SH-SY5Y (cell line): ENCODE results near the gene PEX16.

ENCODE experiments used
- GATA2 ChIP-seq: IDR thresholded peaks from 2 replicates; pipeline ENCODE4 v1.6.1; 2011; ENCODE audit warnings: mild to moderate bottlenecking, low read depth, low read length
- GATA3 ChIP-seq: IDR thresholded peaks from 2 replicates; pipeline ENCODE4 v1.6.1; 2011; ENCODE audit warnings: low read depth, mild to moderate bottlenecking, low read length, moderate library complexity

PEX16 gene

DNA sequence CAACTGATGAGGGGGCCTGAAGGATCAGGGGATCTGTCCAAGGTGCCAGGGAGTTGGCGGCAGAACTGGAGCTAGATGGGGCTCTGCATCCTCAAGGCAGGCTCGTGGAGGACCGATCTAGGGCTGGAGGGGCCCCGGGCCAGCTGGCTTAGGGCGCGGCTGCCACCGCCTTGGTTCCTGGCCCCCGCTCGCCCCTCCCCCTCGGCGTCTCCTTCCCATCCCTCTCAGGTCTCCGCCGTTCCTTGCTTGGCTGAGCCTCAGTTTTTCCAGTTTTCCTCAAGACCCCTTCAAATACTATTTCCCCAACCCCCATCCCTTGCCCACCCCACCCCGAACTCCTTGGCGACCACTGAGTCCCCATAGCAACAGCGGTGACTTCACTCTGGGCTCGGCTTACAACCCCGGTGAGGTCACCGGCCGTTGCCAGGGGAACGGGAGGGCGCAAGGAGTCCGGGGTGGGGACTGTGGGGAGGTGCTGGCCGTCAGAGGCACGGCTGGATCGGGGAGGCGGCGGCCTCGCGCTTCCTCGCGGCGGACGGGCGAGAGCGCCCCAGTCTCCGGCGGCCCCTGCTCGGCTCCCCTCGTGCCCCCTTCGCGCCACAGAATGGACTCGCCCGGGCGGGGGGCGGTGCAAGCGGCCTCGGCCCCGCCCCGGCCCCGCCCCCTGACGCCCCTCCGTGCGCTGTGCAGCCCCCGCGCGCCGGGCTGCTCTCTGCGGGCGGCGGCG, 18.1 kb downstream of the PEX16 start:
- no peak for TF ChIP-seq GATA2
- no peak for TF ChIP-seq GATA3

GRCh38 chr11:45899086-45899447, 18.6 kb downstream of the PEX16 start:
- TF ChIP-seq GATA2 (no peak), GATA3 (no peak)

DNA sequence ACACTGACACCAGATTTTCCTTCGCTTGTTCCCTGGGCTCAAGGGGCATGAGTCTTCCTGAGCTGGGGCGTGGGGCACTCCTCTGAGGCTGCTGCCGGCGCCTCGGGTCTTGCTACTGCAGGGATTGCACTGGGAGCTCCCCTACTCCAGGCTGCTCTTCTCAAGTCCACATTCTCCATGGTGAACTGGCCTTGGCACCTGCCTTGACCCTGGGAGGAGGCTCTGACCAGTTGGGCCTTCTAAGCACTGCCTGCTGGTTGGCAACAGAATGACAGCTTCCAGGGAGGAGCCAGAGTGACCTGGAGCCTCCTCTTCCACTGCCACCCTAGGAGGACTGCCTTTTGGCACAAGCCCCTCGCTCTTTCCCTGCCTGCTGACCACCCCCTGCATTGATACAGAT, 20.1 kb downstream of the PEX16 start:
- TF ChIP-seq GATA2 = no peak
- TF ChIP-seq GATA3 = no peak

DNA sequence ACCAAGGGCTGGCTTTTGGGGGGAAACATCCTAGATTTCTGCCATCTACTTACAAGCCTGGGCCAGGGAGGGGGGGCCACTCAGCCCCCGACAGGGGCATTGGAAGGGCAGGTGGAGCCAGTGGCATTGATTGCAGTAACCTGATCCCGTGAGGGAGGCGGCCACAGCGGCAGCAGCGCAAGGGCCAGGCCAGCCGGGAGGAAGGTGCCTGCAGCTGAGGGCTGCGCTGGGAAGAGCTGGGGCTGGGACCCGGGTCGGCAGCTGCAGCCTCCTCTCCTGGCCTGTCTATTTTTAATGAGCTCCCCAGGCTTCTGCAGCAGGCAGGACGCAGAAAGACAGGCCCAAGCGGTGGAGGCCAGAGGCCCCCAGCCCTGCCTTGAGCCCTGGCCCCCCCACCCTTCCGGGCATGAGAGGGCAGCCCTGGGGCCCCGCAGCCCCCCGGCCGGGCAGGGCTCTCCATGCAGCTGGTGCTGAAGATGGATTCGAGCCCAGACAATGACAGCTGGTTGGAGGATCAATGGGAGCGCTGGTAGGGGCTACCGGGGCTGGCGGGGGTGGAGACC, 21.2 kb downstream of the PEX16 start:
- TF ChIP-seq GATA3 = no peak
- TF ChIP-seq GATA2 = no peak

GRCh38 chr11:45895553-45896259, 22.0 kb downstream of the PEX16 start:
- no peak for TF ChIP-seq GATA2

GRCh38 chr11:45894555-45895247, 23.0 kb downstream of the PEX16 start:
- TF ChIP-seq GATA3 (no peak), GATA2 (no peak)

DNA sequence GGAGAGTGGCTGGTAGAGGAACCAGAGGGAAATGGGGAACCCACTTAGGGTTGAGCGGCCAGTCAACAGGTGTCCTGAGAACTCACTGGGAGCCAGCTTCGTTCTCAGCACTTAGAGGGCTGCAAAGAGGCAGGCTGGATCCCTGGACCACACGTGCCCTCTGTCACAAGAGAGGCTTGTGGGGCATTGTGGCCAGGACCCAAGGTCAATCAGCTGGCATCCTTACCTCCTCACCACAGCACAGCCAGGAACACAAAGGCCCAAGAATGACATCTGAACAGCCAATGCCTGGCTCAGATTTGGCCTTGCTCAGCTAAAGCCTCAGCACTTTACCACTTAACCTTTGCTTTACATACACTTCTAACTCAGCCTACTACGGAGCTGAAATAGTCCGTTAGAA, 24.8 kb downstream of the PEX16 start:
- TF ChIP-seq GATA2 = no peak
- TF ChIP-seq GATA3 = no peak

- TF ChIP-seq GATA3 (no peak), GATA2 (no peak)
These were observed 26.7 kb downstream of the PEX16 start for GRCh38 chr11:45890886-45891550.

DNA sequence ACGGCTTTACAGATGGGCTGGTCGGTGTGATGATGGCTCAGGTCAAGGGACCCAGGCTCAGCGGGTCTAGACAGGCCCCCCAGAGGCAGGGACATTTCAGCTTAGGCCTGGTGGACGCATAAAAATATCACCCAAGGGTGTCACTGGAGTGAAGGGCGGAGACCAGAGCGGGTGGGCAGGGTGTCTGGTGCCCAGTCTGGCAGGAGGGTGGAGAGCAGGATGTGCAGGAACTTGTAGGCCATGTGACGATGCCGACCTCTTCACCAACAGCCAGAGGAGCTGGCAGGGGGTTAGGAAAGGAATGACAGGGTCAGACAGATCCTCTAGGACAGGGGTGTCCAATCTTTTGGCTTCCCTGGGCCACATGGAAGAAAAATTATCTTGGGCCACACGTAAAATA, 27.7 kb downstream of the PEX16 start:
- TF ChIP-seq GATA3 (no peak), GATA2 (no peak)

DNA sequence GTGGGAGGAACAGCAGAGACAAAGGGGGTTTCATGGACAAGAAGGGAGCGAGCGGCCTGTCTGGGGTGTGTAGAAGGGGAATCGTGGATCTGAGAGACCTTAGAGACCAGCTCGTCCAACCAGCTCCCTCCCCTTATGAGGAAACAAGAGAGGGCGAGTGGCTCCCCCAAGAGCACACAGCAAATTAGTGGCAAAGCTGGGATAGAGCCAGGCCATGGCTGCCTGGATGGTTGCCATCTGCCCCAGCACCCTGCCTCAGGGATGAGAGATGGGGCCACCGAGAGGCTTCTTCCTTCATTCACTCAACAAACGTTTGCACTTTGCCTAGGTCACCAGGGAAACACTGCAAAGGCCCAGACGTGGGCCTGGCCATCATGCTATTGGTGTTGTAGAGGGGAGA, 28.1 kb downstream of the PEX16 start:
- TF ChIP-seq GATA2 (no peak), GATA3 (no peak)

DNA sequence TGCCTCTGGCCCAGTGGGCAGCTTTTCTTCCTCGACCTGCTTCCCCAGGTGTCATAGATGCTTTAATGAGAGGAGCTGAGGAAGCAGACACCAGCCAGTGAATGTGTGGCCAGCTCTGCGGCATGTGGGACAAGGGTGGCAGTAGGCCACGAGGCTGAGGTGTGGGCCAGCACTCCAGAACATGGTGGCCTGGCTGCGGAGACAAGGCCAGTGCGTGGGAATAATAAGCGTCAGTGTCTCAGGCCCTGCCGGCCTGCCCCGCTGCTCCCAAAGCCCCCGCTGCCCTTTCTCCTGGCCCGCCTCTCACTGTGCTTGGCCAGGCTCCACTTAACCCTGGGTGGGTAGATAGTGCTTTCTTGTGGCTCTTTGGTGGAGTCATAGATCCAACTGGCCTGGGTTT, 30.1 kb downstream of the PEX16 start:
- no peak for TF ChIP-seq GATA3
- TF ChIP-seq GATA2 = no peak

- TF ChIP-seq GATA2 = no peak
- no peak for TF ChIP-seq GATA3
These were observed 30.7 kb downstream of the PEX16 start for GRCh38 chr11:45886816-45887520.

DNA sequence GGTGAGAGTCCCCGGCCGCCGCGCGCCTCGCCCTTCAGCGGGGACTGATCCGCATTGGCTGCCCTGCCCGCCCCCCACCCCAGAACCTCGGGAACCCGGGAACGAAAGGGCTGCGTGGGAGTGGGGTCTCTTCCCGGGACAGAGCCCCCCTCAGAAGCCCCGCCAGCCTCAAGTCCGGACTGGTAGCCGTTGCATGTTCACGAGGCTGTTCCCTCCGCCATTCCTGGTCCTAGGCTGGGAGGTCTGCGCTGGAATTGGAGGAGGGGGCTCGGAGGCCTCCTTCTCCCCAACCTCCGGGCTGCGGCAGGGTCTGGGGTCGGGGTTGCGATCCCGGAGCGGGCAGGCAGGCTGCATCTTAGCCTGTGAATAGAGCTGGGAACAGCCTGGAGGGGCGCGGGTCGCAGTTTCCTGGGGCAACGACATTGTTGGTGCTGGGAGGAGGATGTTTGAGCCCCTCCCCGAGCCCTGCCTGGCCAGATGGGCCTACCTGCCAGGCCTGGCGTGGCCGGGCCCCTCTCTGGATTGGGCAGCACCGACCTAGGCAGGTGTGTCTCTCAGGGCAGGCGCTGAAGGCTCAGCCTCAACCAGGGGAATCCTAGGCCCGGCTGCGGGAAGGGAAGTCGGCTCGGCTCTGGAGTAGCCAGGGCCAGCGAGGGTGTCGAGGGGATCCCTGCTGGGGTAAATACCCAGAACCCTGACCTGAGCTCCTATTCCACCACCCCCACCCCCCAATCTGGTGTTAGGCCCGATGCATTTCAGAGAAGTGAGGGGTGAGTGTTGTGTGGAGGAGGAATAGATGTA, 31.6 kb downstream of the PEX16 start:
- no peak for TF ChIP-seq GATA2

GRCh38 chr11:45885274-45885920, 32.3 kb downstream of the PEX16 start, which contains the start of gene MAPK8IP1:
MAPK8IP1 (plus strand) TSS chr11:45885651; CDS start chr11:45885821, 170 bp downstream.
- TF ChIP-seq GATA3 = no peak
